Measurements from ENCODE around the gene TMEM121B.

Gene TMEM121B

DNA sequence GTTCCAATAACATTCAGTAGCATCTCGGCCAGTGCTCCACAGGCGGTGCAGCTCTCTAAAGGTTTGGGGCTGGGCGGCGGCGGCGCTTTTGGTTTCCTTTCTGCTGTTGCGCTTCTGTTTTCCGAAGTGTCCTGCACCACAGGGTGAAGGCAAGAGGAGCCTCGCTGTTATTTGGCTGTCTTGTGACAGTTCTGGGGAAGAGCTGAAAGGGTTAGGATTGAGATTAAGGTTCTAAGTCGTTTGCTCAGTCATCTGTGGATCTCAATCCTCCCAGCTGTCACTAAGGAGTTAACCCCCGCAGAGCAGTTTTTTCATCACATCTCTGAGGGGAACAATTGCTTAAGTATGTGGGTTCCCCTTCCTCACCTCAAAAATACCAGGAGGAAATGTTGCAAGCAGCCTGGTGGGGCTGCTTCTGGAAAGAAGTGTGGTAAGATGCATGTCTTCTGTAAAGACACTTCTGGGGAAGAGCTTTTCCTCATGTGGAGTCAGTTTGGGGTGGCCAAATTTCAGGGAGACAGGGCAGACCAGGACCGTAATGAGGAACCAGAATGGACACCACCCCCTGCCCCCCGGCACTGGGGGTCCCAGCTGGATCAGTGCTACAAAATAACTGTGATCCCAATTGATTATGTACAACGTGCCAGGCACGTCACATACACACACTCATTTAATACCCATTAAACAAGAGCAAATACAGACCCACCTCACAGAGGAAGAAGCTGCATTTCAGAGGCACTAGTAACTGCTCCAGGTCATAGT, 14.2 kb downstream of the TMEM121B start:
- no peaks in the 10 kb centered on the region for H3K79me2 ChIP-seq (ENCODE audit: insufficient read depth, low read length)

DNA sequence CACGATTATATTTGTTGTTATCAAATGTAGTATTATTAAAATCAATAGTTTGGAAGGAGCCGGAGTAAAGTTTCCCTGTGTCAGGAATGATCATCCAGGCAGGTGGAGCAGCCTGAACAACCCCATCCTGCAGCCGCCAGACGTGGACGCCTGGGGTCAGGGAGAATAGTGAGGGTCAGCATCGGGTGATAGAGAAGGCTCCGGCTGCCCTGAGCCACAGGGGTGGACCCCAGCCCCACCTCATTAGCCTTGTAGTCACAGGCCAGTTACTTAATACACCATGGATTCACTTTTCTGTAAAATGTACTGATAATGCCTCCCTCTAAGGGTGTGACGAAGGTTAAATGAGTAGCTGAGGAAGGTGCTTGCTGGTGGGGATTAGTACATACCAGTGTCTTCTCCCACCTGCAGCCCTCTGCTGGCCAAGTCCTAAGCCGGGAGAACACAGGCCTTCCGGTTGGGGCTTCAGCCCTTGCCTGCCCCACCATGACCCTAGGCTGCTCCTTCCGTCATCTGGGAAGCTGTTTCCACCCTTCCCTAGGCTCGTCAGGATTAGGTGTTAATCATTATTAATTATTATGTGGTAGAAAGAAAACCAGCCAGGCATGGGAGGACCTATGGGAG, 14.9 kb downstream of the TMEM121B start:
- H3K9me2 ChIP-seq (ENCODE audit: low read depth, low read length), result no peaks in the 10 kb centered on the region
- H2AFZ ChIP-seq (ENCODE audit: low read length), result no peak overlapping the region
- no peak overlapping the region for H3K4me3 ChIP-seq (ENCODE audit: low read depth, low read length, poor library complexity, severe bottlenecking)
- no peaks in the 10 kb centered on the region for H3K9me3 ChIP-seq (ENCODE audit: low read length)
- no peaks in the 10 kb centered on the region for H3K4me1 ChIP-seq (ENCODE audit: insufficient read depth, low read length, severe bottlenecking)
- no peak overlapping the region for H3K4me2 ChIP-seq (ENCODE audit: low read length)
- no peaks in the 10 kb centered on the region for H3F3A ChIP-seq (ENCODE audit: insufficient read depth, low read length)
- no peak for TF ChIP-seq EZH2 (IDR thresholded peaks at IDR 0.05; ENCODE audit: borderline replicate concordance, low read length)
- no peaks in the 10 kb centered on the region for H3K79me2 ChIP-seq (ENCODE audit: insufficient read depth, low read length)
- H3K9ac ChIP-seq (ENCODE audit: low read length), result no peak overlapping the region
- no peaks in the 10 kb centered on the region for H3K27me3 ChIP-seq (ENCODE audit: insufficient read depth, low read length)
- no peaks in the 10 kb centered on the region for H4K20me1 ChIP-seq (ENCODE audit: insufficient read depth, low read length)
- no peak overlapping the region for H3K27ac ChIP-seq (ENCODE audit: low read depth, low read length, poor library complexity, severe bottlenecking)
- peaks cover 13% of the 10 kb centered on the region for H3K36me3 ChIP-seq (ENCODE audit: insufficient read depth, low read length)

More for the DNA sequence above, 14.2 kb downstream of the TMEM121B start:
- H3K4me1 ChIP-seq (ENCODE audit: insufficient read depth, low read length, severe bottlenecking), result no peaks in the 10 kb centered on the region
- no peaks in the 10 kb centered on the region for H4K20me1 ChIP-seq (ENCODE audit: insufficient read depth, low read length)
- H2AFZ ChIP-seq (ENCODE audit: low read length), result no peak overlapping the region
- H3K27ac ChIP-seq (ENCODE audit: low read depth, low read length, poor library complexity, severe bottlenecking), result no peak overlapping the region
- H3K9me2 ChIP-seq (ENCODE audit: low read depth, low read length), result no peaks in the 10 kb centered on the region
- H3K36me3 ChIP-seq (ENCODE audit: insufficient read depth, low read length), result peaks cover 13% of the 10 kb centered on the region
- TF ChIP-seq EZH2 (IDR thresholded peaks at IDR 0.05; ENCODE audit: borderline replicate concordance, low read length), result no peak
- TF ChIP-seq, protein P1, sequence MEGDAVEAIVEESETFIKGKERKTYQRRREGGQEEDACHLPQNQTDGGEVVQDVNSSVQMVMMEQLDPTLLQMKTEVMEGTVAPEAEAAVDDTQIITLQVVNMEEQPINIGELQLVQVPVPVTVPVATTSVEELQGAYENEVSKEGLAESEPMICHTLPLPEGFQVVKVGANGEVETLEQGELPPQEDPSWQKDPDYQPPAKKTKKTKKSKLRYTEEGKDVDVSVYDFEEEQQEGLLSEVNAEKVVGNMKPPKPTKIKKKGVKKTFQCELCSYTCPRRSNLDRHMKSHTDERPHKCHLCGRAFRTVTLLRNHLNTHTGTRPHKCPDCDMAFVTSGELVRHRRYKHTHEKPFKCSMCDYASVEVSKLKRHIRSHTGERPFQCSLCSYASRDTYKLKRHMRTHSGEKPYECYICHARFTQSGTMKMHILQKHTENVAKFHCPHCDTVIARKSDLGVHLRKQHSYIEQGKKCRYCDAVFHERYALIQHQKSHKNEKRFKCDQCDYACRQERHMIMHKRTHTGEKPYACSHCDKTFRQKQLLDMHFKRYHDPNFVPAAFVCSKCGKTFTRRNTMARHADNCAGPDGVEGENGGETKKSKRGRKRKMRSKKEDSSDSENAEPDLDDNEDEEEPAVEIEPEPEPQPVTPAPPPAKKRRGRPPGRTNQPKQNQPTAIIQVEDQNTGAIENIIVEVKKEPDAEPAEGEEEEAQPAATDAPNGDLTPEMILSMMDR (IDR thresholded peaks at IDR 0.05; ENCODE audit: low read length), result no peak
- no peak overlapping the region for H3K9ac ChIP-seq (ENCODE audit: low read length)
- no peak overlapping the region for H3K4me3 ChIP-seq (ENCODE audit: low read depth, low read length, poor library complexity, severe bottlenecking)
- H3K27me3 ChIP-seq (ENCODE audit: insufficient read depth, low read length), result no peaks in the 10 kb centered on the region
- H3K4me2 ChIP-seq (ENCODE audit: low read length), result no peak overlapping the region
- H3F3A ChIP-seq (ENCODE audit: insufficient read depth, low read length), result no peaks in the 10 kb centered on the region
- no peaks in the 10 kb centered on the region for H3K9me3 ChIP-seq (ENCODE audit: low read length)

DNA sequence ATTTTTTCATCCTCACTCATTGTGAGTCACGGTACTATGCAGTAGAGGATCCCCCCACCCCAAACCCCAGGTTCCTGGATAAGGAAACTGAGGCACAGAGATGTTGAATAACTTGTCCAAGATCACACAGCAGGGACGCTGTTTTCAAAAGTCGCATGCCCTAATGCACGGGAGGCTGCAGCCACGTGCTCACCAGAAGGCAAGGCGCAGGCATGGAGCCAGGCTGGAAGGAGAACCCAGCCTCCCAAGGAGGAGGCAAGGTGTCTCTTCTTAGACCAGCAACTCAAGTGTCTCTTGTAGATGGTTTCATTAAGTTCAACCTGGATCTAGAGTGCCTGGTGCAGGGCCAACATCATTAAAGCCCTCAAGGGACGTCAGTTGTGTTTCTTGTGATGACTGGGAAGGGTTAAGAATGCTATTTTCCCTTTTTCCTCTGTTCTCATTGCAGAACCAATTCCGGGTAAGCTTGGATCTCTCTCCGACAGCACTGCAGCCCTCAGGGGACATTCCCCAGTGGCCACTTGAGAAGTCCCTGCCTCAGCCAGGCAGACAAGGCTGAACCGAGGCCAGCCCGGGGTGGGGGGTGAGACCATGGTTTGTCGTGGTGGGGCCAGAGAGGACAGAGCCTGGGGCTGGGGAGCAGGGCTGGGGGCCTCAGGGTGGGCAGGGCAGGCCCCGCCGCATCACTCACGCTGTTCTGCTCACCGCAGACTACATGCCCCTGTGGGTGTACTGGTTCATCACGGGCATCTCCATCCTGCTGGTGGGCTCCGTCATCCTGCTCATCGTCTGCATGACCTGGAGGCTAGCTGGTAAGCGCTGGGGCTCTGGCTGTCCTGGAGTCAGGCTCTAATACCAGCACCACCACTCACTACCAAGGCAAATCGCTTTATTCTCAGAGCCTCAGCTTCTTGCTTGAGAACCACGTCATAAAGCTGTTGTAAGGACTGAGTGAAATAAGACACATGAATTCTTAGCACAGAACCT, 15.7 kb downstream of the TMEM121B start:
- no peak for TF ChIP-seq EZH2 (IDR thresholded peaks at IDR 0.05; ENCODE audit: borderline replicate concordance, low read length)
- TF ChIP-seq, protein P1 (IDR thresholded peaks at IDR 0.05; ENCODE audit: low read length), result no peak
- H3K36me3 ChIP-seq (ENCODE audit: insufficient read depth, low read length), result peaks cover 13% of the 10 kb centered on the region

More for the DNA sequence above, 15.7 kb downstream of the TMEM121B start:
- Histone ChIP-seq H4K20me1 (ENCODE audit: insufficient read depth, low read length) (no peaks in the 10 kb centered on the region), H3K4me2 (ENCODE audit: low read length) (no peak overlapping the region), H3K4me1 (ENCODE audit: insufficient read depth, low read length, severe bottlenecking) (no peaks in the 10 kb centered on the region), H3F3A (ENCODE audit: insufficient read depth, low read length) (no peaks in the 10 kb centered on the region), H3K9me2 (ENCODE audit: low read depth, low read length) (no peaks in the 10 kb centered on the region), H3K27ac (ENCODE audit: low read depth, low read length, poor library complexity, severe bottlenecking) (no peak overlapping the region), H3K9me3 (ENCODE audit: low read length) (no peaks in the 10 kb centered on the region), H3K9ac (ENCODE audit: low read length) (no peak overlapping the region), H3K4me3 (ENCODE audit: low read depth, low read length, poor library complexity, severe bottlenecking) (no peak overlapping the region), H3K27me3 (ENCODE audit: insufficient read depth, low read length) (no peaks in the 10 kb centered on the region), H2AFZ (ENCODE audit: low read length) (no peak overlapping the region), H3K79me2 (ENCODE audit: insufficient read depth, low read length) (no peaks in the 10 kb centered on the region)
